NCI-H2107 treated with DMSO at 0.1 percent for 48 hours (cell line): Measurements from ENCODE around the gene RPH3AL.
"Not testable (repeated sequence)": the region's sequence is repeated elsewhere in the genome, so short reads cannot be mapped to it uniquely, and the experiment has no call there.

Experiments used
- DNase-seq: peaks from one replicate; lab custom pipeline; 2025; ENCODE audit not compliant: unreplicated experiment; lab: John Stamatoyannopoulos, UW

Gene RPH3AL

DNA sequence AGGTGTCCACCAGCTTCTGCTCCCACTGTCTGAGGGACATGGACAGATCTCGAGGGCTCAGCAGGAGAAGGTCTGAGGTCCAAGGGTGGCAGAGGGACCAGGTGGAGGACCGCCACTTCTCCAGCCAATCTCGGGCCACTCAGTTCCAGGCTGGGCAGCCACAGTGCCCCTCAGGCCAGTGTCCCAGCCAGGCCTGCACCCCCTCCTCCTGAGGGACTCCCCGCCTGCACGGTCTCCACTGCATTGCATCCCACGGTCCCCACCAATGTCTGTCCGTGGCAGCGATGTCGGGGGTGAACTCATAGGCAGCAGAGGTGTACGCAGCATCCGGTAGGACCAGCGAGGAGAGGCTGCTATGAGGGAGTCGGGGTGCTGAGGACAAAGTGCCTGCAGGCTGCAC lies 107.0 kb downstream of the RPH3AL start:
- DNase-seq = no peak

DNA sequence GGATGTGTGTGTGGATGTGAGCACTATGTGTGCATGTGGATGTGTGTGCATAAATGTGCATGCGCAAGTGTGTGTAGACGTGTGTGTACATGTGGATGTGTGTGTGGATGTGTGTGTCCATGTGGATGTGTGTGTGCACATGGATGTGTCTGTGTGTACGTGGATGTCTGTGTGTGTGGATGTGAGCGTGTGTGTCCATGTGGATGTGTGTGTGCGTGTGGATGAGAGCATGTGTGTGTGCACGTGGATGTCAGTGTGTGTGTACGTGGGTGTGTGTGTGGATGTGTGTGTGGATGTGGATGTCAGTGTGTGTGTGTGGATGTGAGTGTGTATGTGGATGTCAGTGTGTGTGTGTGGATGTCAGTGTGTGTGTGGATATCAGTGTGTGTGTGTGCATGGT lies 107.6 kb downstream of the RPH3AL start:
- no peak for DNase-seq

DNA sequence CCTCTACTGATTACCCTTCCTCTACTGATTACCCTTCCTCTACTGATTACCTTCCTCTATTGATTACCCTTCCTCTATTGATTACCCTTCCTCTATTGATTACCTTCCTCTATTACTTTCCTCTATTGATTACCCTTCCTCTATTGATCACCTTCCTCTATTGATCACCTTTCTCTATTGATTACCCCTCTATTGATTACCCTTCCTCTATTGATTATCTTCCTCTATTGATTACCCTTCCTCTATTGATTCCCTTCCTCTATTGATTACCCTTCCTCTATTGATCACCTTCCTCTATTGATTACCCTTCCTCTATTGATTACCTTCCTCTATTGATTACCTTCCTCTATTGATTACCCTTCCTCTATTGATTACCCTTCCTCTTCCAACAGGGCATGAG lies 108.7 kb downstream of the RPH3AL start:
- not testable (repeated sequence) for DNase-seq

GRCh38 chr17:238964-239259 lies 113.7 kb downstream of the RPH3AL start:
- DNase-seq = no peak

- no peak for DNase-seq
Measured at GRCh38 chr17:238071-238963, 114.3 kb downstream of the RPH3AL start.

GRCh38 chr17:237406-237955 lies 115.1 kb downstream of the RPH3AL start:
- no peak for DNase-seq

GRCh38 chr17:236641-237405 lies 115.8 kb downstream of the RPH3AL start:
- DNase-seq = no peak

GRCh38 chr17:235831-236640 lies 116.6 kb downstream of the RPH3AL start:
- no peak for DNase-seq

DNA sequence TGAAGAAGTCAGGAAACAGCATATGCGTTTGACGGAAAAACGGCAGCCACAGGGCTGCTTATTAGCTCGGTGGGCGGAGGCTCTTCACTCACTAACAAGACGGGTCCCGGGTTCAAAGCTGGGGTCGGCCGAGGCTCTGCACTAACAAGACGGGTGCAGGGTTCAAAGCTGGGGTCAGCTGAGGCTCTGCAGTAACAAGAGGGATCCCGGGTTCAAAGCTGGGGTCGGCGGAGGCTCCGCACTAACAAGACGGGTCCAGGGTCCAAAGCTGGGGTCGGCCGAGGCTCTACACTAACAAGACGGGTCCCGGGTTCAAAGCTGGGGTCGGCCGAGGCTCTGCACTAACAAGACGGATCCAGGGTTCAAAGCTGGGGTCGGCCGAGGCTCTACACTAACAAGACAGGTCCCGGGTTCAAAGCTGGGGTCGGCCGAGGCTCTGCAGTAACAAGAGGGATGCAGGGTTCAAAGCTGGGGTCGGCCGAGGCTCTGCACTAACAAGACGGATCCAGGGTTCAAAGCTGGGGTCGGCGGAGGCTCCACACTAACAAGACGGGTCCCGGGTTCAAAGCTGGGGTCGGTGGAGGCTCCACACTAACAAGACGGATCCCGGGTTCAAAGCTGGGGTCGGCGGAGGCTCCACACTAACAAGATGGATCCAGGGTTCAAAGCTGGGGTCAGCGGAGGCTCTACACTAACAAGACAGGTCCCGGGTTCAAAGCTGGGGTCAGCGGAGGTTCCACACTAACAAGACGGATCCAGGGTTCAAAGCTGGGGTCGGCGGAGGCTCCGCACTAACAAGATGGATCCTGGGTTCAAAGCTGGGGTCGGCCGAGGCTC lies 117.4 kb downstream of the RPH3AL start:
- DNase-seq = not testable (repeated sequence)

- not testable (repeated sequence) for DNase-seq
Measured at GRCh38 chr17:234163-234993, 118.2 kb downstream of the RPH3AL start.

DNA sequence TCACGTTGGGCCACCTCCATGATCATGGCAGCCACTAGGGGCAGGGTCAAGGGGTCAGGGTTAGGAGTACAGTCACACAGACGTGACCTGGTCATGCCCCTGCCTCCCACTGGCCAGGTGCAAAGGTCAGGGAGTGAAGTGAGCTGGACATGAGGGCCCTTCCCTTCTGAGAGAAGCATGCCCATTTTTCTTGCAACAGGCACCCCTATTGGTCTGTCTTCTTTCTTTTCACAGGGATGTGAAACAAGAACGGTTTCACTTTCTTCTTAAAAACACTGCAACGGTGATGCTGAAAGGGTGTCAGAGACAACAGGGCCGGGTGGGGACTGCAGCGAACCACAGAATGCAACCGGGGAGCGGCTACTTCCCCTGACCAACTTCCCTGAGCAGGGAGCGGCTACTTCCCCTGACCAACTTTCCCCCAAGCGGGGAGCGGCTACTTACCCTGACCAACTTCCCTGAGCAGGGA lies 119.1 kb downstream of the RPH3AL start:
- no peak for DNase-seq

GRCh38 chr17:231966-232807 lies 120.4 kb downstream of the RPH3AL start:
- no peak for DNase-seq

GRCh38 chr17:231191-231965 lies 121.2 kb downstream of the RPH3AL start:
- no peak for DNase-seq

DNA sequence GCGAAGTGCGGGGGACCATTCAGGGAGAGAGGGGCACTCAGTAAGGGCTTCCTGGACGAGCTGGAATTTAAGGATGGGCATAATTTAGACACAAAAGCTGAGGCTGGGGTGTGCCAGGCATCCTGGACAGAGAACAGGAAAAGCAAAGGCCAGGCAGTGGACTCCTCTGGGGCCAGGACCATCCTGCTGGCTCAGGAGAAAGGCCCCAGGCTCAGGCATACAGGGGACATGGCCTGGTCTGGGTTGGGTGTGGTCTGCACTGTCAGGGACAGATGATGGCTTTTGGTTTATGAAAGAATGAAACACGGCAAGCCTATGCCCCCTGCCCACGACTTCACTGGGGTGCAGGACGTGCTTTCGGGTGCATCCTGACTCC lies 122.2 kb downstream of the RPH3AL start:
- no peak for DNase-seq

GRCh38 chr17:229709-230394 lies 122.8 kb downstream of the RPH3AL start:
- DNase-seq = no peak

DNA sequence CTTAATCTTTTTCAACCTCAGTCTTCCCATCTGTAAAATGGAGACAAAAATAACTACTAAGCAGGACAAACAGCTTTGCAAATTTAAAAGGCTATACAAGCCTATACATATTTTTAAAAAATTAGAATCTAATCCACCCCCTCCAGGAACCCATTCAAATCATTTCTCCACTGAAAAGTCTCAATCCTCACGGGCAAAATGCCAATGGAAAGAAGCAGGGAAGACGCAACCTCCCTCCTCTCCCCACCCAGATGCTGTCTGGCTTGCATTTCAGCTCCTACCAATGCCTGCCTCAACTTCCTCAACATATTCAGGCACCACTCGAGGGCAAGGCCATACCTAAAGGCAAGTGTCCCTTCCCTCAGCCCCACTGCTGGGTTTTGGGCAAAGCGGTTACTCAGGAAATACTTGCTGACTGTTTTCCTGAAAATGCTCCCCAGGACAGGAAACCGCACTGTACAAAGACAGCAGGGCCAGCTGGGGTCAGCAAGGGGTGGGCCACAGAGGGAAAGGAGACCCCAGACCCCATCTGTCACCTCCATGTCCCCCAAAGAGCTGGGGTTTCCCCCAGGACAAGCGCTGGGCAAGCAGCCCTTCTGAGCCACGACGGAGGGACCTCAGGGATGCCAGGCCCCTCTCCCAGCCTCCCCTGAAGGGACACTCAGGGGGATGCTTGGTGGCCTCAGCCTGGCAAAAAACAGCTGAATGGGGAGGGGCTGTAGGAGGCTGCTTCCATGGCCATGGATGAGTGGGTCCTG lies 123.5 kb downstream of the RPH3AL start:
- no peak for DNase-seq
